Activated CD4-positive, CD25-positive, alpha-beta regulatory T cell treated with anti-CD3 and anti-CD28 coated beads, Interleukin-2, amount 50 U/mL, for 24 hours (primary cell): ENCODE data around the gene ZNF365.

Experiments used
- ATAC-seq, 2 donors: fragments of 150-1000 bp; cut with Tn5 transposase; one replicate each; pipeline ENCODE4 v1.10.0; 2021; ENCODE audit warnings: mild to moderate bottlenecking in 1 of 2, moderate library complexity in 1 of 2

The ZNF365 gene

DNA sequence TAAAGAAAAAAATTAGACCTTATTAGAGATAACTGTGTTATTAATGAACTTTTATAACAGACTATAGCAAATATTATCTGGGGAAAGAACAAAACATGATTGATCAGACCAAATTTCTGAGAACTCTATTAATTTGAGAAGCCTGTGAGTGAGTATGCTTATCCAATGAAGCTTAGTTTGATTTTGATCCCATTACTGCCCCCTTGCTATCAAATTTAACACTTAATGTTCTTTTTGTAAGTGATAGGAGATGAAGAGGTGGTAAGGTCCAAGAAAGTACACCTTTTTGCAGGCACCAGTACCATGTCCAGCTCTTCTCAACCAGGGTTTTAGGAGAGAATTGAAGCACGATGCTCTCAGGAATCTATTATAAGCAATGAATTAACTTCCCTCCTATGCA, 49.9 kb downstream of the ZNF365 start:
- ATAC-seq, result no peak

GRCh38 chr10:62426086-62426485, 51.9 kb downstream of the ZNF365 start:
- peak; percentile 97 to 98 for ATAC-seq

- no peak for ATAC-seq
These were observed 52.4 kb downstream of the ZNF365 start for GRCh38 chr10:62426600-62426999.

DNA sequence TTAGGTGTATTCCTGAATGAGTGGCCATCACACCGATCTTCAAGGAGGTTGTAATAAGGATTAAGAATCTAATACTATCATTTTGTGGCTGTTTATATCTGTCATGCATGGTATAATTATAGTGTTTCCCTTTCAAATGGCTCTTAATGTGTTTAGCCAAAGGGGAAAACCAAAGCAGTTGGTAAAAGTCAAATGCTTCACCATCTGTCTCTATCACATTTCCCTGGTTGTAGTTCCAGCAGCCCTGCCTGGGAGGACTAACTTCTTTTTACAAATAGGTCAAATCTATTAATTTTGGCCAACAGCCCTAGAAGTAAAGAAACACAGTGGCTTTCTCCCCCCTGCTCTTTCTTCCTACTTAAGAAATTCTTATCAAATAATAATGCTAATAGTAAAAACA, 56.7 kb downstream of the ZNF365 start:
- ATAC-seq, result no peak

DNA sequence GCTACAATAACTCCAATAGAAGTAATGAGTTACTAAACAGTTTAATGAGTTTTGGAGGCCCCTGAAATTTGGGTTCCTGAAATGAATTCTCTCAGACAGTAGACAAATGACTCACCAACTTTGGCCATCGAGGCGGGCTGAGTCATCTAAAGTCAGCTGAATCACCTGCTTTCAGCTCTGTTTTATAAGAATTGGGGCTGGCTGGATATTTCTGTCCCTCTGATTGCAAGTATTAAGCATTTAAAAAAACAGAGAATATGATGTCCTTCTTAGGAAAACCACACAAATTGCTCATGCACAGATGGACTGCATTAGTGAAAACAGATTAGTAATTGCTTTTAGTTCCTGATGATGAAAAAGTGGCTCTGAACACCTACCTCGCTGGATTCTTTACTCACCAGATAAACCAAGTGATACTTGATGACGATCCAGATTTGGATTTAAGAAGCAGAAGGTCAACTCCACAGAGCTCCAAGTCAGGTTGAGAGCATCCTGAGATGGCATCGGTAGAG, 59.1 kb downstream of the ZNF365 start:
- peak; percentile 90 to 91 for ATAC-seq

DNA sequence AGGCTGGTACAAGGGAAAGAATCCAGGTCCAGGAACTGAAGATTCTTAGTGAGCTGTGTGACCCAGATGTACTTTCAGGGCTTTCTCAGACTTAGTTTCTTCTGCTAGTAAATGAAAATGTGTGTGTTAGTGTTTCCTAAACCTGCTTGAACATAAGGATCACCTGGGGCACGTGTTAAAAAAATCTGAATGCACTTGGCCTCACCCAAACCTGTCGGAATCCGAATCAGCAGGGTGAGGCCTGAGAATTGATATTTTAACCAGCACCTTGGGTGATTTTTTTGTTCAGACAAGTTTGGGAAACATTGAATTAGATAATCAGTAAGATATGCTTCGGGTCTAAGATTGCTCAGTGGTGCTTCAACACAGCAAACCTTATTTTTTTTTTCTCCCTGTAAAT, 59.7 kb downstream of the ZNF365 start:
- no peak for ATAC-seq

DNA sequence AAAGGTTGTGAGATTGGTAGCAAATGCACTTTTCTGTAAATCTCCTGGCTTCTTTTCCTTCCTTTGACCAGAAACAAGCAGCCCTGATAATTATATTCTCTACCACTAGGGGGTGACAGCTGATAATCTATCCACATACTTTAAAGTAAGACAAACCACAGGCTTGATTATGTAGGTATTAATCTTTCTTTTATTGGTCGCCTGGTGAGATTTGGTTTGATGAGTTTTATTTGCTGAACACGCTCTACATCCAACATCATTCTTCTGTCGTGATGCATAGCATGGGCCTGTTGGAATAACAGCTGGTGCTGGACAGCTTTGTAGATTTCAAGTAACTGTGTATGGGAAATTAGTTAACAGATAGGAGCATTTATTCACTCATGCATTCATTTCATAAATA, 63.5 kb downstream of the ZNF365 start:
- peak in 1 of 2 donors; percentile 8 for ATAC-seq

DNA sequence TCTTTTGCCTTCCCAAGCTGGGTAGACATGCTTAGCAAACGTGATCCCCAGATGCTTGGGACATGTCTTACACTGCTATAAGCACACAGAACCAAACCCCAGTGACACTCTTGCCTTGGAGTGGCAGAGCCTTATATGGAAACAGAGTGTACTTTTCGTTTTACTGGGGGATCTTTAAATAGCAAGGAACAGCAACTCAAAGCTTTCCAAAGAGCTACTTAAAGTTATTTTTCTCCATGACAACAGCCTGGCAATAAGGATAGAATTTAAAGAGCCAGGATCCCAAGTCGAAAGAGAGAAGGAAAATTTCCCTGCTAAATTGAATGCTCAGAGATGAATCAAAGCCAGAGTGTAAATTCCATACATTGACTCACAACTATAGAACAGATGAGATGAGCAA, 67.8 kb downstream of the ZNF365 start:
- ATAC-seq, result no peak

GRCh38 chr10:62442894-62443669, 68.9 kb downstream of the ZNF365 start:
- ATAC-seq, result no peak

DNA sequence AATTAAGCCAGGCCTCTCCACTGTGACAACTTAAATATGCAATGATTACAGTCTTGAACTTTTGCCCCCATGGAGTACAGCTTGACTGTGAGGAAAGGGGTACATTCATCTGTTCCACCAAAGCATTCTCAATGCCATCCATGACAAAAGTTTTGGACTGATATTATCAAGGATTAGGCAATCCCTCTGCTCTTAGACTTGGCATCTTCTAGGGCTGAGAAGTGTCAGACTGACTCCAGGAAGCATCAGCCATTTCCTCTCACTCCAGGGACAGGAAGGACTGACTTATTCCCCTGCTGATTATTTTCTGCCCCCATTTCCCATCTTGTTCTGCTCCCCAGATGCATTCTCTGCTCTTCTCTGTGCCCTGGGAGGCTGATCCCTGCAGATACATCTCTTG, 69.7 kb downstream of the ZNF365 start:
- no peak for ATAC-seq

GRCh38 chr10:62446627-62447026, 72.5 kb downstream of the ZNF365 start:
- ATAC-seq, result no peak

DNA sequence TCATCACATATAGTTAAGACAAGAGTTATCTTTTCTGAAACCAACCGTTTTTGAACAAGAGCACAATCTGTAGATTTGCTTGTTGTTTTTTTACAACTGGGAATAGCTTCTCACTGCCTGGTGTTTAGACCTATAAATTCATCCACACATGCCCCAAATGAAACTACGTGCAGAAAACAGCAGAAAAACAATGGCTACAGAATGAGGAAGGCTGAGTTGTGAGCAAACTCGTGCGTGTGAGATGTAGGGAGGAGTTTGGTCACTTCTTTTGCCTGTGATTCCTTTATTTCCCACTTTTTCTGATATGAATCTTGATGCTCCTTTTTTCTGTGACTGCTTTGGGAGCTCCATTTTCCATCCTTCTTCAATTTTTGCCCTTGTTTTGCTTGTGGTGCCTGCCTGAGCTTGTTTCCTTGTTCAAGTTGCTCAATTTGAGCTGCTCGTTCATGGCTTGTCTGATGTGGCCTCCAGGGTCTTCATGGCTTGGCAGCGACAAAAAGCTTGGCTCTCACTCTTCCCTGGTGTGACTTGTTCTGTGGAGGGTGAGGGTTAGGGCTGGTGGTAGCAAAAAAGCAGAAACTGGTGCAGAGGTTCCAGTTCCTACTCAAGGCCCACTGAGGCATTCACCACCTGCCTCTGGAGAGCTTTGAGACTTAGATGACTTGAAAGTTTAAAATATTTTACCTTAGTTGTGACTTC, 76.9 kb downstream of the ZNF365 start:
- no peak for ATAC-seq

- no peak for ATAC-seq
These were observed 77.4 kb downstream of the ZNF365 start for GRCh38 chr10:62451611-62451975.
